Fibroblast of lung (primary cell): ENCODE results near the gene ZC3HAV1L.

Experiments used
- CTCF ChIP-seq, 2 donors: IDR thresholded peaks in 1 of 2; conservative IDR thresholded peaks in 1 of 2; 1 replicate in 1 of 2; 2 replicates in 1 of 2; pipeline ENCODE4 v1.5.1; 2011 to 2012; ENCODE audit warnings: low read length in 2 of 2, control low read depth in 1 of 2, inconsistent platforms in 1 of 2, low read depth in 1 of 2, mild to moderate bottlenecking in 1 of 2
- EZH2 ChIP-seq: IDR thresholded peaks from 2 replicates; pipeline ENCODE4 v1.5.1; 2012; ENCODE audit warnings: low read length, control low read depth, mild to moderate bottlenecking; ENCODE audit errors: missing control alignments

GRCh38 chr7:138979226-138979979, 56.4 kb downstream of the ZC3HAV1L start:
- TF ChIP-seq EZH2 (no peak), CTCF (conservative IDR thresholded peaks at IDR 0.05 in 1 of 2, IDR thresholded peaks at IDR 0.05 in 1 of 2; ENCODE audit: low read depth in 1 of 2, low read length in 2 of 2) (peak in 1 of 2 donors; percentile 21)
